H1 (cell line): Measurements from ENCODE around the gene STAT1. TPM values are rescaled to one million over a fixed set of nuclear protein-coding genes. Genes with fewer than 3 reads are reported as not detected.

Source experiments
- CTCF ChIA-PET: fragments of 300-600 bp; sonication (Branson Sonifier 250); formaldehyde crosslinking; loops from one replicate; lab custom pipeline; 2021; ENCODE audit not compliant: partially characterized antibody; lab: Charles Lee
- POLR2A ChIA-PET: fragments of 300-600 bp; sonication (Branson Sonifier 250); formaldehyde crosslinking; loops from one replicate; lab custom pipeline; 2021; ENCODE audit warnings: inconsistent platforms; ENCODE audit not compliant: partially characterized antibody; lab: Charles Lee
- DNase-seq, 2 experiments: peaks; one replicate each; pipeline versions ENCODE4 v3.0.0 to v3.0.0-alpha.2; 2010 to 2022; ENCODE audit warnings: low spot score in 2 of 2, low read depth in 1 of 2, mixed read lengths in 1 of 2
- FAIRE-seq: peaks from 2 replicates; lab custom pipeline; 2011; peaks lifted over from hg19 to GRCh38; lab: Jason Lieb, UNC
- H2AFZ ChIP-seq: 2 replicates; pipeline ENCODE4 v1.8.1; 2012; ENCODE audit warnings: low read length, inconsistent platforms
- H2AK5ac ChIP-seq: 2 replicates; pipeline ENCODE4 v1.6.1; 2013; ENCODE audit warnings: low read depth, low read length
- H2BK120ac ChIP-seq: replicated peaks from 2 replicates; pipeline ENCODE3; 2013; ENCODE audit warnings: low read depth, low read length, inconsistent platforms
- H2BK12ac ChIP-seq: 2 replicates; pipeline ENCODE4 v1.6.1; 2013; ENCODE audit warnings: low read depth, low read length
- H2BK15ac ChIP-seq: 2 replicates; pipeline ENCODE4 v1.6.1; 2013; ENCODE audit warnings: low read length
- H2BK20ac ChIP-seq: 2 replicates; pipeline ENCODE4 v1.6.1; 2013; ENCODE audit warnings: low read length
- H2BK5ac ChIP-seq: 2 replicates; pipeline ENCODE4 v1.6.1; 2013; ENCODE audit warnings: low read depth, low read length
- H3K14ac ChIP-seq: 2 replicates; pipeline ENCODE4 v1.6.1; 2013; ENCODE audit warnings: inconsistent platforms; ENCODE audit not compliant: insufficient read length
- H3K18ac ChIP-seq: 2 replicates; pipeline ENCODE4 v1.6.1; 2013; ENCODE audit warnings: low read length; ENCODE audit errors: extremely low read depth
- H3K23ac ChIP-seq: 2 replicates; pipeline ENCODE4 v1.6.1; 2013; ENCODE audit warnings: inconsistent platforms; ENCODE audit not compliant: insufficient read length
- H3K23me2 ChIP-seq: 2 replicates; pipeline ENCODE4 v1.6.1; 2013; ENCODE audit warnings: low read depth, low read length
- H3K27ac ChIP-seq: 2 replicates; pipeline ENCODE4 v1.6.1; 2011; ENCODE audit warnings: low read depth, low read length, inconsistent platforms
- H3K27me3 ChIP-seq, 4 experiments: replicated peaks in 1 of 4; 1 replicate in 1 of 4; 2 replicates in 3 of 4; pipeline versions ENCODE4 v1.6.1 to v1.8.1; 2011 to 2013; ENCODE audit warnings: low read length in 3 of 4, mild to moderate bottlenecking in 3 of 4, inconsistent platforms in 2 of 4, mixed read lengths in 2 of 4, moderate library complexity in 1 of 4; ENCODE audit not compliant: control insufficient read depth in 3 of 4, insufficient read depth in 3 of 4; ENCODE audit errors: extremely low read depth in 1 of 4
- H3K36me3 ChIP-seq, 4 experiments: 2 replicates each; pipeline versions ENCODE4 v1.6.1 to v1.8.1; 2011 to 2013; ENCODE audit warnings: mild to moderate bottlenecking in 4 of 4, low read length in 3 of 4, moderate library complexity in 2 of 4, control low read depth in 1 of 4, inconsistent platforms in 1 of 4; ENCODE audit not compliant: insufficient read depth in 4 of 4, control insufficient read depth in 2 of 4
- H3K4ac ChIP-seq: replicated peaks from 2 replicates; pipeline ENCODE3; 2013; ENCODE audit warnings: low read length, low read depth, mixed read lengths, inconsistent platforms; ENCODE audit not compliant: insufficient read length
- H3K4me1 ChIP-seq, 4 experiments: replicated peaks in 1 of 4; 1 replicate in 1 of 4; 2 replicates in 3 of 4; pipeline versions ENCODE4 v1.6.1 to v1.8.1; 2011 to 2013; ENCODE audit warnings: low read length in 3 of 4, inconsistent platforms in 2 of 4, mixed read lengths in 1 of 4; ENCODE audit not compliant: insufficient read depth in 4 of 4, control insufficient read depth in 3 of 4
- H3K4me2 ChIP-seq, 2 experiments: 2 replicates each; pipeline versions ENCODE4 v1.6.1 to v1.8.1; 2011 to 2013; ENCODE audit warnings: low read depth in 2 of 2, low read length in 2 of 2, control low read depth in 1 of 2, inconsistent platforms in 1 of 2, mild to moderate bottlenecking in 1 of 2; ENCODE audit not compliant: insufficient read depth in 1 of 2
- H3K4me3 ChIP-seq, 4 experiments: fragments of 200-600, 300-600 bp in 1 of 4; sonication (generic), shearing (Covaris generic), sonication (Bioruptor Twin) in 1 of 4; 2 replicates each; pipeline versions ENCODE4 v1.5.1 to v1.8.1; 2011 to 2016; ENCODE audit warnings: low read length in 4 of 4, low read depth in 3 of 4, control low read depth in 2 of 4, inconsistent platforms in 2 of 4, mild to moderate bottlenecking in 2 of 4, mixed read lengths in 1 of 4, moderate library complexity in 1 of 4; ENCODE audit not compliant: insufficient read depth in 2 of 4; ENCODE audit errors: extremely low read depth in 1 of 4
- H3K56ac ChIP-seq: replicated peaks from 2 replicates; pipeline ENCODE3; 2013; ENCODE audit warnings: low read depth, mild to moderate bottlenecking, mixed read lengths, low read length, inconsistent platforms; ENCODE audit not compliant: insufficient read length
- H3K79me1 ChIP-seq: 2 replicates; pipeline ENCODE4 v1.6.1; 2013; ENCODE audit warnings: low read depth, low read length, control low read depth
- H3K79me2 ChIP-seq, 2 experiments: 2 replicates each; pipeline versions ENCODE4 v1.6.1 to v1.8.1; 2012 to 2013; ENCODE audit warnings: low read length in 2 of 2, mild to moderate bottlenecking in 2 of 2, inconsistent platforms in 1 of 2; ENCODE audit not compliant: insufficient read depth in 2 of 2, control insufficient read depth in 1 of 2
- H3K9ac ChIP-seq, 4 experiments: replicated peaks in 1 of 4; 1 replicate in 1 of 4; 2 replicates in 3 of 4; pipeline versions ENCODE4 v1.6.1 to v1.8.1; 2011 to 2013; ENCODE audit warnings: low read depth in 3 of 4, low read length in 3 of 4, control low read depth in 2 of 4, mild to moderate bottlenecking in 2 of 4, moderate library complexity in 2 of 4, inconsistent platforms in 1 of 4; ENCODE audit errors: extremely low read depth in 1 of 4
- H3K9me3 ChIP-seq, 2 experiments: 2 replicates each; pipeline versions ENCODE4 v1.6.1 to v1.8.1; 2012 to 2013; ENCODE audit warnings: mild to moderate bottlenecking in 2 of 2, moderate library complexity in 2 of 2, control low read depth in 1 of 2, inconsistent platforms in 1 of 2, low read depth in 1 of 2, low read length in 1 of 2, mixed read lengths in 1 of 2; ENCODE audit not compliant: insufficient read depth in 2 of 2
- H4K20me1 ChIP-seq, 2 experiments: replicated peaks in 1 of 2; 2 replicates each; pipeline versions ENCODE3 to v1.8.1; 2011 to 2013; ENCODE audit warnings: inconsistent platforms in 2 of 2, low read length in 2 of 2, mild to moderate bottlenecking in 1 of 2; ENCODE audit not compliant: insufficient read depth in 2 of 2, control insufficient read depth in 1 of 2
- H4K5ac ChIP-seq: 2 replicates; pipeline ENCODE4 v1.6.1; 2013; ENCODE audit warnings: low read length, low read depth, mixed read lengths, inconsistent platforms; ENCODE audit not compliant: insufficient read length
- H4K8ac ChIP-seq: 2 replicates; pipeline ENCODE4 v1.8.0; 2013; ENCODE audit warnings: mild to moderate bottlenecking, moderate library complexity, low read length, inconsistent platforms; ENCODE audit not compliant: insufficient read depth; ENCODE audit errors: extremely low read depth
- H4K91ac ChIP-seq: replicated peaks from 2 replicates; pipeline ENCODE3; 2013; ENCODE audit warnings: low read length, mixed read lengths, inconsistent platforms; ENCODE audit not compliant: insufficient read length
- BACH1 ChIP-seq: IDR thresholded peaks from 2 replicates; pipeline ENCODE4 v1.6.1; 2012; ENCODE audit warnings: low read length, improper control_type of control experiment
- CHD2 ChIP-seq: IDR thresholded peaks from 2 replicates; pipeline ENCODE4 v1.6.1; 2012; ENCODE audit warnings: low read length, improper control_type of control experiment
- GTF2F1 ChIP-seq: IDR thresholded peaks from 2 replicates; pipeline ENCODE4 v1.6.1; 2012; ENCODE audit warnings: low read depth, low read length, improper control_type of control experiment, borderline replicate concordance
- WGBS, 2 experiments: shearing (Covaris generic) in 1 of 2; methylation state at CpG; one replicate each; pipeline versions ENCODE4 v1.1.6 to v1.1.7; 2013 to 2015; ENCODE audit warnings: low lambda C conversion rate in 2 of 2, mixed read lengths in 2 of 2, inconsistent platforms in 1 of 2, low coverage in 1 of 2, missing lambda C conversion rate in 1 of 2; ENCODE audit not compliant: insufficient replicate concordance in 2 of 2, insufficient coverage in 1 of 2, insufficient read length in 1 of 2; ENCODE audit errors: extremely low coverage in 1 of 2, missing lambda C conversion rate in 1 of 2; 5-methylcytosine and 5-hydroxymethylcytosine counted together
- polyA plus RNA-seq, 7 experiments: library from polyadenylated mRNA; depleted of rRNA in 3 of 7; stranded (reverse) in 5 of 7; unstranded in 2 of 7; fragments of >200 nt in 5 of 7; fragments of 200-250 nt in 2 of 7; gene quantifications; 1 replicate in 5 of 7; 2 replicates in 1 of 7; 4 replicates in 1 of 7; pipeline versions ENCODE4 v1.2.1 to v1.2.3, GENCODE V29; 2011 to 2013; ENCODE audit warnings: missing spikeins in 2 of 7, mixed read lengths in 2 of 7
- total RNA-seq: library from RNA; stranded (reverse); fragmentation: NEBNext Ultra II Directional; extraction: Animal tissue kit (Norgen Biotek cat#: 25700); gene quantifications from 2 replicates; pipeline ENCODE4 v1.2.1, GENCODE V29; 2021

Gene STAT1
- total and polyA plus RNA-seq, 2 of the 8 experiments (the other 6 are each of a cell fraction or from before 2014, with no cell fraction given) = 20.3 to 43.0 TPM

DNA sequence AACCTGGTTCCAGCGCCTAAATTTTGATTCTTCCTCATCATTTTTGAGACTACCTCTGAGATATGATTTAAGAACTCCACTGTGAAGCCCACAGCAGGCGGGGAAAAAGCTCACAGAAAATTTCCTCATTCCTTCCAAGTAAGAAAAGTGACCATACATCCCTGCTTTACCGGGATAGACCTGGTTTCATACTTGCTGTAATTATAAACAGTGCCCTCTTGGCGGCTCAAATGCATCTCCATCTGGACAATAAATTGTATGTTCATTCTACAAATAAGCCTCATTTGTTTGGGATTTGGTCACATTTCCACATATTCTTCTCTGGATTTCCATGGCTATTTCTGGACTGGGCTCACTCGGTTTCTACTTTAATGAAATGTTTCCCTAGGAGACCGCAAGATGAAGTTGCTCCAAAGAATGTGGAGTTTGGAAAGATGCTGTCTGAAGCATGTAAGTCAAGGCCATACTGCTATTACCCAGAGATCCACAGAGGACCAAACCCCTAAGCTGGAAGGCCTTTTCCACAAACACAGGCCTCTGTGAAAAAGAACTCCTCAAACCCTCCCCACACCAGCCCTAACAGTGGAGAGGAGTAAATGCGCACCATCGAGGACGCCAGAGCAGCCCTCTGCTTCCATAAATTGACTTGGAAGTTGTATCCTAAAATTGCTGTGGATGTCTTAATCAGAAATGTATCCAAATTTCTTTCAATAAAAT lies 13.9 kb downstream of the STAT1 start:
- Histone ChIP-seq H3K4me1 (no peaks in the 10 kb centered on the region), H4K8ac (no peak overlapping the region), H2BK120ac (no peak overlapping the region), H3K23me2 (no peaks in the 10 kb centered on the region), H3K27me3 (no peaks in the 10 kb centered on the region), H3K18ac (no peak overlapping the region), H3K9me3 (no peaks in the 10 kb centered on the region), H3K23ac (no peak overlapping the region), H3K4me3 (no peak overlapping the region), H3K56ac (no peak overlapping the region), H3K36me3 (peaks cover 22 to 75% (median 60%) of the 10 kb centered on the region in 4 experiments), H3K4me2 (no peak overlapping the region), H4K5ac (no peak overlapping the region), H2AFZ (no peak overlapping the region), H3K79me1 (no peaks in the 10 kb centered on the region; the same call in 1 of the 2 replicates), H4K20me1 (peaks cover 0 to 2% of the 10 kb centered on the region in 2 experiments), H2BK12ac (no peak overlapping the region), H2BK20ac (no peak overlapping the region), H4K91ac (no peak overlapping the region), H2BK15ac (no peak overlapping the region), H3K27ac (no peak overlapping the region), H3K79me2 (no peaks in the 10 kb centered on the region), H3K14ac (no peak overlapping the region), H3K9ac (no peak overlapping the region), H2AK5ac (no peak overlapping the region), H3K4ac (no peak overlapping the region), H2BK5ac (no peak overlapping the region)
- FAIRE-seq (no peak), DNase-seq (no peak)
- ChIA-PET CTCF (no interaction called here), POLR2A (no interaction called here)
- WGBS, 2 experiments = 95% methylated on average over 9 of the region's 9 CpGs; no CpG with 5 or more reads in 1 of the 2 experiments
- TF ChIP-seq CHD2 (no peak), GTF2F1 (no peak), BACH1 (no peak)
